Thoracic aorta (tissue), 2 donors: ENCODE measurements around the gene CRISPLD2. TPM values are rescaled to one million over a fixed set of nuclear protein-coding genes. Genes with fewer than 3 reads are reported as not detected.

Experiments
- ATAC-seq: fragments of 150-250 bp; one replicate; pipeline ENCODE4 v1.8.0; 2017; ENCODE audit warnings: low read depth; ENCODE audit not compliant: insufficient number of reproducible peaks, low FRiP score
- DNase-seq: peaks from one replicate; pipeline ENCODE4 v3.0.0-alpha.2; 2020; ENCODE audit warnings: low spot score
- H3K27ac ChIP-seq, 2 donors: fragments of 200-600 bp; sonication (generic); 1 replicate in 1 of 2; 2 replicates in 1 of 2; pipeline ENCODE4 v1.5.1; 2016; ENCODE audit warnings: mild to moderate bottlenecking in 2 of 2, moderate library complexity in 2 of 2
- H3K27me3 ChIP-seq: fragments of 200-600 bp; sonication (generic); replicated peaks from 2 replicates; pipeline ENCODE4 v1.6.0; 2016; ENCODE audit warnings: mild to moderate bottlenecking; ENCODE audit not compliant: insufficient read depth
- H3K36me3 ChIP-seq: fragments of 200-600 bp; sonication (generic); one replicate; pipeline ENCODE4 v1.5.1; 2016
- H3K4me1 ChIP-seq, 2 donors: fragments of 200-600 bp; sonication (generic); 1 replicate in 1 of 2; 2 replicates in 1 of 2; pipeline versions ENCODE4 v1.5.1 to v1.6.0; 2016; ENCODE audit warnings: low read depth in 2 of 2, mild to moderate bottlenecking in 1 of 2; ENCODE audit not compliant: control insufficient read depth in 1 of 2
- H3K4me3 ChIP-seq: fragments of 200-600 bp; sonication (generic); 2 replicates; pipeline ENCODE4 v1.5.1; 2016; ENCODE audit warnings: mild to moderate bottlenecking
- H3K9me3 ChIP-seq: fragments of 200-600 bp; sonication (generic); 2 replicates; pipeline ENCODE4 v1.5.1; 2016
- CTCF ChIP-seq: fragments of 200-600 bp; sonication (generic); IDR thresholded peaks from one replicate; pipeline ENCODE4 v1.5.1; 2019; ENCODE audit warnings: antibody characterized with exemption
- total RNA-seq, 2 donors: library from RNA; depleted of rRNA; stranded (reverse); fragments of >200 nt; gene quantifications; one replicate each; pipeline versions ENCODE4 v1.1.0 to v1.2.3, GENCODE V29; 2016

The CRISPLD2 gene
- total RNA-seq, 2 donors from 2014 or later: 116 to 390 TPM

DNA sequence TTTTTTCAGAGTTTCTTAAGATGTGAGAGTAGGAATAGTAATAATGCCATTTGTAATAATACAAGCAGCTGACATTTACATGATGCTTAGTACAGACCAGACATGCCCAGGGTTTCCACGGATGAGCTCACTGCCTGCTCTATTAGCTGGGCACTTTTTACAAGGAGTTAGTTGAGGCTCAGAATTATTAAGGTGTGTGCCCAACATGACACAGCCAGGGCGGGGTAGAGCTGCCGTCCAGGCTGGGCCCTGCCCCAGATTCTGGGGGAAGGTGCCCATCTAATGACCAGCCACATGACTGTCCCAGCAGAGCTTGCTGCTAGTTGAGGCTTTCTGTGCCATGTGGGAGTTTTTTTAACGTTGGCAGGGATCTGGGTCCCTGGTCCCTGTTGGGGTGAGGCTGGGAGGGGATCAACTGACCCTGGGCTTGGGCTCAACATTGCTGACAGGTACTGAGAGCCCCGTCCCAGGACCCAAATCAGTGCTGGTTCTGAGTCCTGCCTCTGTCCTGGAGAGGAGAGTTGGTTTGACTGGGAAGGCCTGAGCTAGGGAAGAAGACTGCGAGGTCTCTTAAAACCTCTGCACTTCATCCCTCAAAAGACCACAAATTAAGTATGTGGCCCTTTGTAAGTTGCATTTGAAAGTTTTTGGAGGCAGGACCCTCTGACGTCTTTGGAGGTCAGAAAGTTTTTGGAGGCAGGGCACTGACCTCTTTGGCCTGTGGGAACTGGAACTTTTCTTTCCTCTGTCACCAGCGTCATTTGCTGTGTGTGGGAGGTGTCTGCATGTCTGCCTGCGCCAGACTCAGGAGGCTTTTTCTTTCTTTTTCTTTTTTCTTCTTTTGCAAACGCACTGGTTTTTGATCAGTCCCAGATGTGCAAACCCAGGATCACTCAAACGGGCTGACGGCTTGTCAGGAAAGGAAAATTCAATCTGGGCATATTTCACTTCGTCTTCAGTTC lies 2.2 kb downstream of the CRISPLD2 start:
- DNase-seq (no peak), ATAC-seq (no peak)
- H3K36me3 ChIP-seq: no peaks in the 10 kb centered on the region
- H3K27ac ChIP-seq: no peak overlapping the region
- peak overlapping the region; percentile 74 for H3K4me3 ChIP-seq
- H3K27me3 ChIP-seq: no peaks in the 10 kb centered on the region
- no peak for TF ChIP-seq CTCF
- no peaks in the 10 kb centered on the region for H3K9me3 ChIP-seq
- peaks cover 6 to 18% of the 10 kb centered on the region in 2 donors for H3K4me1 ChIP-seq

GRCh38 chr16:84822990-84823389 lies 3.2 kb downstream of the CRISPLD2 start:
- peaks cover 6 to 18% of the 10 kb centered on the region in 2 donors for H3K4me1 ChIP-seq
- DNase-seq (no peak), ATAC-seq (no peak)
- no peak overlapping the region for H3K4me3 ChIP-seq
- TF ChIP-seq CTCF: no peak
- no peaks in the 10 kb centered on the region for H3K36me3 ChIP-seq
- H3K27me3 ChIP-seq: no peaks in the 10 kb centered on the region
- H3K9me3 ChIP-seq: no peaks in the 10 kb centered on the region
- H3K27ac ChIP-seq: no peak overlapping the region

DNA sequence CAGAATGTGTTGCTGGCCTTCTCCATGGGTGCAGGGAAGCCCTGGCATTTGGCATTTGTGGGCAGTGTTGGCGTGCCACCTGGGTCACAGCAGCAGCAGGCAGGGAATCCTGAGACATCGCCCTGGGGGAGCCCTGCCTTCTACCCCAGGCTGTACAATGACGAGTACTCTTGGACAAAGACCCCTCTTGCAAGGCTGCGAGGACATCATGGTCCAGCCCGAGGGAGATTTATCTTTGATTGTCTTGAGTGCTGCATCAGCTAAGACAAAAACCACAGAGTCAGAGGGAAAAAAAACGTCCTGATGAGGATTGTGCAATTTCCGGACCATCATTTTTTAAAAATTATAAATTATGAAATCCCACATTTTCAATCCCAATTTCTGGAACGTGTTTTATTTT lies 3.7 kb downstream of the CRISPLD2 start:
- H3K9me3 ChIP-seq: no peaks in the 10 kb centered on the region
- no peaks in the 10 kb centered on the region for H3K27me3 ChIP-seq
- DNase-seq (no peak), ATAC-seq (no peak)
- H3K4me1 ChIP-seq: peaks cover 6 to 20% of the 10 kb centered on the region in 2 donors
- H3K4me3 ChIP-seq: no peak overlapping the region
- no peak overlapping the region for H3K27ac ChIP-seq
- no peaks in the 10 kb centered on the region for H3K36me3 ChIP-seq
- no peak for TF ChIP-seq CTCF

DNA sequence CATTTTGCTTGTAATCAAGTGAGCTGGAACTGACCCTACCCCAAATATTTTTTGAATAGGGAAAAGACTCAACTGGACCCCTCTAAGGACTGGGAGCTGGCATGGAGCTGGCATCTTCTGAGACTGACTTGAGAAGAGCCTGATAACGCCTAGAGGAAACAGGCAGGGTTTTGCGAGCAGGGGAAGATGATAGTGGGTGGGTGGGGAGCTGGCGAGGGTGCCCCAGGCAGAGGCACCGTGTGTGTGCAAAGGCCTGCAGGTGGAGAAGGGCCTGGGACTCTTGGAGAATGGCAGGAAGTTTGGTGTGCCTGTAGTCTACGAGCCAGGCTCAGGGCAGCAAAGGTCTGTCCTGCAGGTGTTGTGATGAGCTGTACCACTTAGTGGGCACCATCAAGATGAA lies 4.1 kb downstream of the CRISPLD2 start:
- no peak for ATAC-seq
- no peak overlapping the region for H3K4me3 ChIP-seq
- H3K36me3 ChIP-seq: no peaks in the 10 kb centered on the region
- DNase-seq: no peak
- no peaks in the 10 kb centered on the region for H3K27me3 ChIP-seq
- H3K4me1 ChIP-seq: peaks cover 8 to 24% of the 10 kb centered on the region in 2 donors
- H3K9me3 ChIP-seq: no peaks in the 10 kb centered on the region
- H3K27ac ChIP-seq: no peak overlapping the region
- no peak for TF ChIP-seq CTCF

DNA sequence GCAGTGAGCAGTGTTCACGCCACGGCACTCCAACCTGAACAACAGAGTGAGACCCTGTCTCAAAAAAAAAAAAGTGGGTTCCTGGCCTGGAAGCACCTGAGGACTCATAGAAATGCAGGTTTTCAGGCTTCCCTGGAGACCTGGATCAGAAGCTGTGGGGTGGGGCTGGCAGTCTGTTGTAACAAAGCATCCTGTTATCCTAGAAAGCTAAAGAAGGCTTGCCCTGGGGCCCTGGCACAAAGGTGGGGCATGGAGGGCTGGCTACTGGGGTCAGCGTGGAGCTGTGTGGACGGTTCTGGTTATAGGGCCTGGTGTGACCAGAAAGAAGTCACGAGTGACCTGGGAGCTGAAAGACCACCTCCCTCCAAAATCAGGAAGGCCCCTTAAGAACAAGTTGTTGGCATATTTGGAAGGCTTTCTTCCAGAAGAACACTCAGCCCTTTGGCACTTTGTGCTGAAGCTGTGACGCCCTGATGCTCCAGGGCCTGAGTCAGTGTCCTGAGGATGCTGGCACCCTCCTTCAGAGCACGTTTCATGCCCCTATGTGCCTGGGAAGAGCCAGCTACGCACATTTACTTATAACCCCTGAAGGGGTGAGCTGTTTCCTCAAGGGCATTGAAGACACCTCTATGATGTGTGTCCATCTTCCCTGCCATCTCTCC lies 6.2 kb downstream of the CRISPLD2 start:
- Histone ChIP-seq H3K9me3 (no peaks in the 10 kb centered on the region), H3K4me3 (no peak overlapping the region), H3K27me3 (no peaks in the 10 kb centered on the region), H3K4me1 (peaks cover 4 to 13% of the 10 kb centered on the region in 2 donors), H3K27ac (no peak overlapping the region), H3K36me3 (no peaks in the 10 kb centered on the region)
- DNase-seq: no peak
- ATAC-seq: no peak
- no peak for TF ChIP-seq CTCF
